ENCODE measurements around the gene KMT2A. TPM values are rescaled to one million over a fixed set of nuclear protein-coding genes. Genes with fewer than 3 reads are reported as not detected.
A peak's percentile ranks its signal among the peaks of the same experiment; 100 is the strongest.

Gene KMT2A
- total and polyA plus RNA-seq, 2 donors (not counting 3 experiments of a cell fraction or from before 2014, with no cell fraction given), result 23.5 to 63.9 TPM

- no peak for FAIRE-seq
- Histone ChIP-seq H3K27me3 (ENCODE audit: control insufficient read depth in 2 of 2, insufficient read depth in 2 of 2, low read length in 2 of 2) (no peaks in the 10 kb centered on the region), H3K4me3 (replicated peaks in 1 of 3; ENCODE audit: insufficient read depth in 1 of 3, low read depth in 1 of 3, low read length in 3 of 3) (peak overlapping the region in 2 of 3 experiments; percentile 19 to 78), H3K27ac (ENCODE audit: insufficient read depth, low read depth, low read length) (no peak overlapping the region), H4K20me1 (replicated peaks; ENCODE audit: control insufficient read depth, extremely low read depth, insufficient read depth, low read length) (no peaks in the 10 kb centered on the region), H3K4me1 (ENCODE audit: control insufficient read depth, extremely low read depth, insufficient read depth, low read length) (peaks cover 10% of the 10 kb centered on the region), H2AFZ (ENCODE audit: low read depth, low read length) (no peak overlapping the region), H3K36me3 (ENCODE audit: control insufficient read depth in 2 of 2, extremely low read depth in 1 of 2, insufficient read depth in 2 of 2, low read length in 2 of 2) (peaks cover 0 to 5% of the 10 kb centered on the region in 2 experiments), H3K9ac (replicated peaks; ENCODE audit: extremely low read depth, insufficient read depth, low read length) (no peak overlapping the region), H3K79me2 (ENCODE audit: control insufficient read depth, insufficient read depth, low read length) (no peaks in the 10 kb centered on the region), H3K9me3 (replicated peaks; ENCODE audit: control insufficient read depth, insufficient read depth, low read length) (no peaks in the 10 kb centered on the region), H3K9me1 (replicated peaks; ENCODE audit: control insufficient read depth, extremely low read depth, insufficient read depth, low read length) (no peaks in the 10 kb centered on the region), H3K4me2 (ENCODE audit: insufficient read depth, low read length) (peak overlapping the region; percentile 31)
- DNase-seq (ENCODE audit: low read depth, low spot score), result no peak
- BruUV-seq (replicated peaks), result no TSS peak
- dilution Hi-C loops (cut with MboI; ENCODE audit: extremely low pct_ligation_motif_present, low sequenced_read_pairs), result no loop called here
- TF ChIP-seq JUN (IDR thresholded peaks at IDR 0.05; ENCODE audit: borderline replicate concordance, insufficient read depth, insufficient read length, low read depth), result no peak
- TF ChIP-seq FOS (IDR thresholded peaks at IDR 0.05; ENCODE audit: borderline replicate concordance, insufficient read depth, low read length), result no peak
- no peak for TF ChIP-seq MYC (IDR thresholded peaks at IDR 0.05; ENCODE audit: low read depth, low read length)
- TF ChIP-seq POLR2AphosphoS5 (IDR thresholded peaks at IDR 0.05; ENCODE audit: insufficient read depth, low read depth, low read length), result no peak
- no peak for TF ChIP-seq GATA2 (IDR thresholded peaks at IDR 0.05; ENCODE audit: insufficient read depth, insufficient read length, low read depth, low read length)
- TF ChIP-seq EZH2 (IDR thresholded peaks at IDR 0.05; ENCODE audit: borderline replicate concordance, low read depth, low read length, severe bottlenecking), result no peak
- TF ChIP-seq MAX (IDR thresholded peaks at IDR 0.05; ENCODE audit: insufficient read depth, insufficient read length), result no peak
- TF ChIP-seq, protein P1, sequence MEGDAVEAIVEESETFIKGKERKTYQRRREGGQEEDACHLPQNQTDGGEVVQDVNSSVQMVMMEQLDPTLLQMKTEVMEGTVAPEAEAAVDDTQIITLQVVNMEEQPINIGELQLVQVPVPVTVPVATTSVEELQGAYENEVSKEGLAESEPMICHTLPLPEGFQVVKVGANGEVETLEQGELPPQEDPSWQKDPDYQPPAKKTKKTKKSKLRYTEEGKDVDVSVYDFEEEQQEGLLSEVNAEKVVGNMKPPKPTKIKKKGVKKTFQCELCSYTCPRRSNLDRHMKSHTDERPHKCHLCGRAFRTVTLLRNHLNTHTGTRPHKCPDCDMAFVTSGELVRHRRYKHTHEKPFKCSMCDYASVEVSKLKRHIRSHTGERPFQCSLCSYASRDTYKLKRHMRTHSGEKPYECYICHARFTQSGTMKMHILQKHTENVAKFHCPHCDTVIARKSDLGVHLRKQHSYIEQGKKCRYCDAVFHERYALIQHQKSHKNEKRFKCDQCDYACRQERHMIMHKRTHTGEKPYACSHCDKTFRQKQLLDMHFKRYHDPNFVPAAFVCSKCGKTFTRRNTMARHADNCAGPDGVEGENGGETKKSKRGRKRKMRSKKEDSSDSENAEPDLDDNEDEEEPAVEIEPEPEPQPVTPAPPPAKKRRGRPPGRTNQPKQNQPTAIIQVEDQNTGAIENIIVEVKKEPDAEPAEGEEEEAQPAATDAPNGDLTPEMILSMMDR (IDR thresholded peaks at IDR 0.05; ENCODE audit: extremely low read depth in 1 of 2, insufficient read depth in 1 of 2, low read depth in 1 of 2, low read length in 2 of 2), result no peak
- no peak for TF ChIP-seq POLR2A (IDR thresholded peaks at IDR 0.05; ENCODE audit: low read depth, low read length)
- intact Hi-C loops (cut with micrococcal nuclease), result loop anchor here (1.0 kb wide), 1 partner anchor 37 kb away; no protein-coding TSS in a partner anchor
- CTCF ChIA-PET, result no interaction called here
- POLR2A ChIA-PET, result no interaction called here
Measured at GRCh38 chr11:118529584-118530175, 93.4 kb downstream of the KMT2A start.
